Putamen (tissue), 1 donor: Measurements from ENCODE around the gene AUH.

ENCODE experiments used
- DNase-seq: peaks from one replicate; pipeline ENCODE4 v3.0.0-alpha.2; 2016; ENCODE audit warnings: low spot score

Gene AUH

GRCh38 chr9:91296354-91296753 is 65.4 kb downstream of the AUH start:
- no peak for DNase-seq

GRCh38 chr9:91295357-91295756 is 66.4 kb downstream of the AUH start:
- no peak for DNase-seq

GRCh38 chr9:91291866-91292265 is 69.9 kb downstream of the AUH start:
- no peak for DNase-seq

DNA sequence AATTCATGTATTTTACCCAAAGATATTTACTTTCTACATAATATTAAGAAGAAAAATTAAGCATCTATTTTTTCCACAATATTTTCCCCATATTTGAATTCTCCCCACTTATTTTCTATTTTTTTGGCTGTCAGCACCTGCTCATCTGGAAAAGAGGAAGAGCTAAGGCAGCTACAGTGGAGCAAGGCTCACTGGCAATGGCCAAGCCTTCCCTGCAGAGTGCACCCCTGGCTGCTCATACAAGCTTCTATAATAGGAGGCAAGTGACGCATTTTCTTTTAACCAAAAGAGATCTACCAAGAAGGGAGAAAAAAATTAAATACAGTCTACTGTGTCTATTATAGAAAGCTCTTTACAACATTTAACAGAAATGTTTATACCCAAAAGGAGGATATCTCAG is 72.5 kb downstream of the AUH start:
- DNase-seq, result no peak

GRCh38 chr9:91285729-91286353 is 75.9 kb downstream of the AUH start:
- DNase-seq, result no peak

GRCh38 chr9:91282292-91282691 is 79.4 kb downstream of the AUH start:
- no peak for DNase-seq

DNA sequence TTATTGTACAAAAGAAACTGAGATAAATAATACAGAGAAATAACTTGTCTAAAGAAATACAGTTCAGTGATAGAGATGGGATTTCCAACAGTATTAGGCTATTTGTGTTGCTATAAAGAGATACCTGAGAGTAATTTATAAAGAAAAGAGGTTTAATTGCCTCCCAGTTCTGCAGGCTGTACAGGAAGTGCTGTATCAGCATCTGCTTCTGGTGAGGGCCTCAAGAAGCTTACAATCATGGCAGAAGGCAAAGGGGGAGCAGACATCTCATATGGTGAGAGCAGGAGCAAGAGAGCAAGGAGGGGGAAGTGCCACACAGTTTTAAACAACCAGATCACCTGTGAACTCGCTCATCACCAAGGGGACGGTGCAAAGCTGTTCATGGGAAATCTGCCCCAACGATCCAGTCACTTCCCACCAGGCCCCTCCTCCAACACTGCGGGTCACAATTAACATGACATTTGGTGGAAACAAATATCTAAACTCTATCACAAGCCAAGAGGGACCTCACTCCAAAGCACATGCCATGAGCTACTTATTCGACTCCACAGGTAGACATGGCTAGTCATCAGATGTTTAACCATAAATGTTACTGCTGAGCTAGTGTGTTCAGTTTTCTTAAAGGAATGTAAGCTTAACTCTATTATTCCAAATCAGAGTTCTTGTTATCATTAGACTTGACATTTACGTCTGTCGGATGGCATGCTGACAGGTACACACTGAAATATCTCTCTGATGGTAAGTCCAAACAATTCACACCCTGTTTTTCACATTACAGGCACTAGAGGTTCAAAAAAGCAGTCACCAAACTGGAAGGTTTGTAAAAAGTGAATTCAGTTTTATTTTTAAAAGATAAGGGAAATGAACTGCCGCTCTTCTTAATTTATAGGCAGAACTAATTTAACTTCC is 82.2 kb downstream of the AUH start:
- no peak for DNase-seq

DNA sequence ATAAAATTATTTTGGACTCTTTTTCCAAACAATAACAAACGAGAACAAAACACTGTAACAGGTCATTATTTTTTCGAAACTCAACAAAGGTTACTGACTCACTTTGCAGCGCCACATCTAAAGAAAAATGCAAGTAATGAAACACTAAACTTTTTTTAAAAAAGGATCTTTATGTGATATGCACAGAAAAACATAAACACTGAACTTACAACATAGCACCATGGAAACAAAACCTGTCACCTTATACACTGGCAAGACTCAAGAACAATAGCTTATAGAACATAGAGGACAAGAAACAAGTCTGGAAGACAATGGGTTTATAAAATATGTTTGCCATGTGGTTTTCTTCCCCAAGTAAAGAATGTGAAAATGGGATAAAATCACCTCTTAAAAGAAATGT is 85.2 kb downstream of the AUH start:
- DNase-seq, result no peak

DNA sequence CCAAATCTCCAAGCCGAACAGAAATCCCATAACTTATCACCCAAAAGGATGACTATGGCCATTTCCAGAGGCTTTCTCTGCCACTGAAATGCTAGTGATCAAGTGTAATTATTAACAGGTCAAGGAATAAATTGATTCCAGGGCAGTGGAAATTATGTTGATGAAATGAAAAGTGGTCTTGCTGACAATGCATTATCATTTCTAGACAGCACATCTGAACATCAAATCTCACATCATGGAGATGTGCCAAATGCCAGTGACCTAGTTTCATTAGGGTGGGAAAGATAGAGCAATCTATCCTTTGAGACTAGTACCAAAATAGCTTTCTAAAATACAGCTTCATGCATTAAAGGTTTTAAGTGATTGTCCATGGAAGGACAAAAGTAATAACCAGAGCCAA is 86.1 kb downstream of the AUH start:
- no peak for DNase-seq

DNA sequence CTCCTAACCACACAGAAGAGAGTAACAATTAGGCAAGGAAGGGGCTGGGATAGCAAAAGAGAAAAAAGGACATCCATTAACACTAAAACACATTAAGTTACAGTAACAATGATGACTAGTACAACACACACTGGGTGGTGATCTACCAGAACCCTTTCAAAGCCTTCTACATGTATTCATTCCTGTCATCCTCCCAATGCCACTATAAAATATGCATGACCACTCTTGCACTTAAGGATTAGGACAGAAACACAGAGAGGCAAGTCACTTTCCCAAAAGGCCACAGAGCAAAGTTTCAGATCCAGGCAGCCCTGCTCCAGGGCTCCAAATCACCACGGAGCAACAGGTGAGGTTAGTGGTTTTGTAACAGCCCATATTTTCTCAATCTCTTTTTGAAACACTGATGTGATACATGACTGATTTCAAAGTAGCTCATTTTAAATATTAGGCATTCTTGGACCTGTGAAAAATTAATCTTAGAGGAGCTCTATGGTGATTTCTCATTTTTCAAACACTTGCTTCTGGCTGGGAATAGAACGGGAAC is 86.7 kb downstream of the AUH start:
- DNase-seq, result no peak

DNA sequence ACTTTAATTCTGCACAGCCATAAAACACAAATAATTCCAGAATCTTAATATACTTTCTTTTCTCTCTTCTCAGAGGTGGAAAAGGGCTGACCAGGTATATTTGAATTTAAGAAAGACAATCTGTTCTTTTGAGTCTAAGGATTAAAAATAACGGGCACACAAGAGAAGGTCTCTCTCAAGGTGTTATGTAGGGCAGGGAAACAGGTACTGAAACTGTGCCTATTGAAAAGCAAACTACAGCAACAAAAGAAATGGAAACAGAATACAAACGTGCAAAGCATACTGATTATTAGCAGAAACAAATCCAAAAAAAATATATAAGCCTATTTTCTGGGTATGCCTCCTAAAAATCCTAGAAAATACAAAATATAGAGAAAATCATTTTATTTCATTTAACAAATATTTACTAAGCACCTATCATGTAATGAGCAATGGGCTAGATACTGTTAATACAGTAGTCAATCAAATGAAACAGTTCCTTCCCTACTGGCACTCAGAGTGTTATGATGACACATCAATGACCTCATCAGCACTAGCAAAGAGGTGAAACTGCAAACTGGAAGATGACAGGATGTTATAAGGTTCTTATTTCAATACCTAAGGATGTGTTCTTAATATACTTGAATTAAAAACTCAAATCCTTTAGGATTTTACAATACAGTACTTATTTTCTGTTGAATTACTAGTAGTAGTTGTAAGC is 87.7 kb downstream of the AUH start:
- no peak for DNase-seq

DNA sequence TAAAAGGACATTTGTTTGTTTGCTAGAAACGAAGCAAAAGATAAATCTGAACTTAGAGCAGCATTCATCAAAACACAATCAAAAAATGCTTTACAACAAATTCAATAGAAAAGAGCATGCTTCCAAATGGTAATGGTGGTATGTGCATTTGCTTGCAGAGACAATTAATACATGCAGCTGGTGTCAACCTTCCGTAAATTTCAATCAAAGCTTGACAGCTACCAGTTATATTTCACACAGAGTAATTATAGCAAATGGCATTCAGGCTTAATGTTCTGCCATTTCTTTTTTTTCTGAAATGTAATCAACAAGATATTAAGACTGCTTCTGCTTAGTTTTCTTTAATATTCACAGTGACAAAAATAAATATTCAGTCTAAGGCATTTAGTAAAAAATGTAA is 90.6 kb downstream of the AUH start:
- no peak for DNase-seq

DNA sequence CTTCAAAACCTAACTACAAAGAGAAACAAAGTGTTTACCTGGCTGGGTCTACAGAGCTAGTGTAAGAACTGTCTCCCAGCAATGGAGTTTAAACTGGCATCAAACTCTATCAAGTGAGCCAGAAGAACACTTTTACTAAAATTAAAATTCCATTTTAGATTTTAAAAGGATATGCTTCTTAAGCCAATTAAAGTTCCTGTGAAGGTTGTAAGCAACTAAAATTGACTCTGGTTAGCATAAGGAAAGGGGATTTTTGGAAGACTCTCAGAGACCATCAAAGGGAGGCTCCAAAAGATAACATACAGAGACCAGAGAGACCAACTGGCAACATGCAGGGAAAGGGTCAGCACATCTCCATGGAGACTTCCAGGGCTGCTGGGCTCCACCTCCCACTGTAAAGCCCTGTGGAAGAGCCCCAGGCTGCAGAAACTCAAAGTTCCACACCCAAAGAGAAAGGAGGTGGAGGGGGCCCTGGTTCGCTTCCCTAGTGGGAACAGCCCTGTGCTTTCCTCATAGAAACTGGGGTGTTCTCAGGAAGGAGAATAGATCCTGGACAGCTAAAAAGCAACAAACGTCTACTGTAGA is 91.7 kb downstream of the AUH start:
- no peak for DNase-seq

DNA sequence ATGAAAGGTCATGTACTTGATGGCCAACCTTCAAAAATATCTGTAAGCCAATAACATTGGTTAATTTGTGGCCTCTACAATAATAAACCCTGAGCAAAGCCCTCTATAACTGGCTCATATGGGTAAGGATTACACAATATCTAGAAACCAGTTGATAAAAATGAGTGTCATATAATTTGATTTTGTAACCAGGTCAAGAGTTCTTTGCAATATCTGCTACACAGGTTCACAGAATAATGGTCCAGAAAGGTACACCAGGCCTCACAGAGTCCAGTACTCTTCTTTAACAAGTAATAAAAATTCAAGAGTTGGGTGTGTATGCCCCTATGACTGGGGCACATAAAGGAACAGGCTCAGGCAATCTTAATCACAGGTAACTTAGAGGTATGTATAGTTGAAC is 95.3 kb downstream of the AUH start:
- DNase-seq, result no peak

GRCh38 chr9:91265514-91265913 is 96.2 kb downstream of the AUH start:
- DNase-seq, result no peak

- DNase-seq, result no peak
Observed at GRCh38 chr9:91261417-91261816, 100.3 kb downstream of the AUH start.

DNA sequence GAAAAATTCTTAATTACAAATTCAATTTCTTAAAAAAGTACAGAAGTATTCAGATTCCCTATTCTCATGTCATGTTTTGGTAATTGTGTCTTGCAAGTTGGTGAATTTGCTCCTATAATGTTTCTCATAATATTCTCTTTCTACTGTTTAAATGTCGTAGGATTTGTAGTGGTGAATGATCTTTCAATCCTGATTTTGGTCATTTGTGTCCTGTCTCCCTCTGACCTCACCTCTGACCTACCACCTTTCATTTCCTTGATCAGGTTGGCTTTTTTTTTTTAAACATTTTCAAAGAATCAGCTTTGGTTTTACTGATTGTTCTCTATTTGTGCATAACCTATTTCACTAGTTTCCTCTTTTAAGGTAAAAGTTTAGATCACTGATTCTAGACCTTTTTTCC is 102.6 kb downstream of the AUH start:
- DNase-seq, result no peak

DNA sequence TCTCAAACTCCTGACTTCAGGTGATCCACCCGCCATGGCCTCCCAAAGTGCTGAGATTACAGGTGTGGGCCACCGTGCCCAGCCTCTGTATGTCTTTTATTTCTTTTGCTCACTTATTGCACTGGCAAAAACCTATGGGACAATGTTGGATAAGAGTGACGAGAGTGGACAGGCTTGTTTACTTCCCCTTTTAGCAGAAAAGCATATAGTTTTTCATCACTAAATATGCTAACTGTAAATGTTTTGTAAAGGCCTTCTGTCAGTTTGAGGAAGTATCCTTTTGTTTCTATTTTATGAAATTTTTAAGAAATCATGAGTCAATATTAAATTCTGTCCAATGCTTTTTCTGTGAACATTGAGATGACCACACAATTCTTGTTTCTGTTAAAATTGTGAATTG is 103.3 kb downstream of the AUH start:
- DNase-seq, result no peak

DNA sequence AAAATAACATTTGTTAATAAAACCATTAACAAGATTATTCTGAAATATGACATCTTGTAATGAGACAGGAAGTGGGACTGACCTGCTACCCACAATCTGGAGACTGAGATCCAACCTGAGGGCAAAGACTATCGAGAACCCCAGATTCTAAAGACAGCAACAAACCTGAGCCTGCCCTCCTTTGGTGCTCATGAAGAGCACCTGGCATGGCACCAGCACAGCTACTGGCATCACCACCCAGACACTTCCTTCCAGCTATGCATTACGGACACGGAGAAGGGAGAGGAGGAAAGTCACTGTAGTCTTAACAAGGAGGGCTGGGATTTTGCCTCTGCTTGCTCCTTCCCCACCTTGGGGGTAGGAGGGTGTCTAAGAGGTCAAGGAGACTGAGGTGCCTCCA is 105.5 kb downstream of the AUH start:
- DNase-seq, result no peak

DNA sequence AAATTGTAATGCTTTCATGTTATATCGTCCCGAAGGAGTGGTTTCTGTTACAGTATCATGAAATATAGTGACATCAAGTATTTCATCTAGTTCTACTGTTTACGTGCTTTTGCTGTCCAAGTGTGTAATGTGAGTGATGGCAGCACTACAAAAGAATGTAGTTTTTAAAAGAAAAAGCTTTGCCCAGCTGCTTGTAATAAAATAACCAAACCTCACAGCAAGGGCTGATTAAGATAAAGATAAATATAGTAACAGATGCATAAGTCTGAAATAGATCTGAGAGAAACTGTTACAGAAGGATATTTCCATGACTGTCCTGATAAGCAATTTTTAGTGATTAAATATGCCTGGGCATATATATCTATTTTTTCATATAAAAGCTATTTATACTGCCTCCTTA is 106.4 kb downstream of the AUH start:
- DNase-seq, result no peak

GRCh38 chr9:91253488-91253887 is 108.2 kb downstream of the AUH start:
- no peak for DNase-seq

DNA sequence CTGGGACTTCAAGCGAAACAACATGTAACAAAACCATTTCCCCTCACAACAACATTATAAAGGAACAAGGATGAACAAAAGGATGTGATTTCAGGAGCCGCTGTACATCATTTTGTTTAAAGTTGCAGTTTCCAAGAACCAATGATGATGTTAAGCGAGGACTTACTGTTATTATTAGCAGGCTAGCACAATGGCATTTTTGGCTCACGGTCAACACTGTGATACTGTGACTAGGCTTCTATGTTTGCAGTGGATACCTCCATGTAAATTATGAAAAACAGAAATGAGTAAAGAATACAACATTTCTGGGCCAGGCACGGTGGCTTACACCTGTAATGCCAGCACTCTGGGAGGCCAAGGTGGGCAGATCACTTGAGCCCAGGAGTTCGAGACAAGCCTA is 113.0 kb downstream of the AUH start:
- no peak for DNase-seq
